ENCODE measurements around the gene MIA. TPM values are rescaled to one million over a fixed set of nuclear protein-coding genes. Genes with fewer than 3 reads are reported as not detected.
A peak's percentile ranks its signal among the peaks of the same experiment; 100 is the strongest.

The MIA gene
- total RNA-seq, 1 experiment from 2014 or later = 2.2 TPM

GRCh38 chr19:40750874-40751537 lies 24.3 kb upstream of the MIA start, which contains the start of gene SNRPA:
Gene SNRPA, plus strand, starts transcription at chr19:40751203. Its CDS starts 206 bp downstream, at chr19:40751409.
- Histone ChIP-seq H3K4me3 (ENCODE audit: low read depth in 2 of 2, low read length in 2 of 2) (peak within 1 kb of the TSS; percentile 74 to 97), H3K9me3 (ENCODE audit: control insufficient read depth, insufficient read depth, low read depth, low read length) (no peaks in the 10 kb centered on the region), H3K27me3 (ENCODE audit: control insufficient read depth, insufficient read depth, low read length) (no peaks in the 10 kb centered on the region), H3K27ac (ENCODE audit: low read length) (peak within 1 kb of the TSS; percentile 99), H3K36me3 (ENCODE audit: control insufficient read depth, insufficient read depth, low read length) (peaks cover 9% of the 10 kb centered on the region), H3K4me1 (ENCODE audit: control insufficient read depth, insufficient read depth, low read length) (peaks cover 10% of the 10 kb centered on the region)
- BruUV-seq (replicated peaks) = no TSS peak
- in situ Hi-C loops (cut with HindIII; ENCODE audit: low pct_unique_long_range_greater_than_20kb, low sequenced_read_pairs) = no loop called here
- no peak; the same call in 1 of the 2 replicates for TF ChIP-seq TCF7L2 (IDR thresholded peaks at IDR 0.05; ENCODE audit: low read depth, low read length)
- TF ChIP-seq CTCF (IDR thresholded peaks at IDR 0.05) = no peak
- peak in 1 of 2 experiments; percentile 29; a peak in 1 of 4 replicates for TF ChIP-seq REST (IDR thresholded peaks at IDR 0.05; ENCODE audit: insufficient read depth in 1 of 2, low read depth in 2 of 2, low read length in 1 of 2)
- TF ChIP-seq POLR2AphosphoS5 (IDR thresholded peaks at IDR 0.05; ENCODE audit: low read depth, low read length) = peak; percentile 88
- peak; percentile 78; the same call in 1 of the 2 replicates for TF ChIP-seq SIN3A (IDR thresholded peaks at IDR 0.05; ENCODE audit: borderline replicate concordance, insufficient read depth, low read depth, low read length)
- ChIA-PET POLR2A (interaction anchor here (0.8 kb wide), 1 partner anchor 28 kb away, joined by 6 read pairs; no protein-coding TSS in a partner anchor), CTCF (no interaction called here)
- peak; percentile 90 for ATAC-seq
- peak; percentile 90 for DNase-seq (ENCODE audit: low read depth, low spot score)
- intact Hi-C loops (cut with micrococcal nuclease; ENCODE audit: unreplicated experiment) = no loop called here

- no peak for ATAC-seq
- Histone ChIP-seq H3K27ac (ENCODE audit: low read length) (peak overlapping the region; percentile 98), H3K4me3 (ENCODE audit: low read depth in 2 of 2, low read length in 2 of 2) (peak overlapping the region; percentile 74 to 97), H3K36me3 (ENCODE audit: control insufficient read depth, insufficient read depth, low read length) (peaks cover 9% of the 10 kb centered on the region), H3K4me1 (ENCODE audit: control insufficient read depth, insufficient read depth, low read length) (peaks cover 10% of the 10 kb centered on the region), H3K27me3 (ENCODE audit: control insufficient read depth, insufficient read depth, low read length) (no peaks in the 10 kb centered on the region), H3K9me3 (ENCODE audit: control insufficient read depth, insufficient read depth, low read depth, low read length) (no peaks in the 10 kb centered on the region)
- intact Hi-C loops (cut with micrococcal nuclease; ENCODE audit: unreplicated experiment) = no loop called here
- no TSS peak for BruUV-seq (replicated peaks)
- ChIA-PET CTCF (no interaction called here), POLR2A (interaction anchor here (0.6 to 0.7 kb wide), 2 partner anchors 38 to 157 kb away, joined by 3 to 14 read pairs; no protein-coding TSS in a partner anchor)
- no peak for DNase-seq (ENCODE audit: low read depth, low spot score)
- in situ Hi-C loops (cut with HindIII; ENCODE audit: low pct_unique_long_range_greater_than_20kb, low sequenced_read_pairs) = no loop called here
- TF ChIP-seq TCF7L2 (IDR thresholded peaks at IDR 0.05; ENCODE audit: low read depth, low read length) (no peak), CTCF (IDR thresholded peaks at IDR 0.05) (no peak), SIN3A (IDR thresholded peaks at IDR 0.05; ENCODE audit: borderline replicate concordance, insufficient read depth, low read depth, low read length) (no peak), POLR2AphosphoS5 (IDR thresholded peaks at IDR 0.05; ENCODE audit: low read depth, low read length) (no peak), REST (IDR thresholded peaks at IDR 0.05; ENCODE audit: insufficient read depth in 1 of 2, low read depth in 2 of 2, low read length in 1 of 2) (no peak)
Observed at GRCh38 chr19:40752257-40752781, 23.0 kb upstream of the MIA start.
